ENCODE measurements around the gene ATRN. TPM values are rescaled to one million over a fixed set of nuclear protein-coding genes. Genes with fewer than 3 reads are reported as not detected.

Gene ATRN
- total RNA-seq, 1 donor from 2014 or later, result 30.6 TPM

- no peak for DNase-seq (ENCODE audit: low read depth)
- Histone ChIP-seq H3K36me3 (ENCODE audit: control insufficient read depth, insufficient read depth, low read length) (no peaks in the 10 kb centered on the region), H3K27me3 (ENCODE audit: control insufficient read depth, insufficient read depth, low read length) (peaks cover 61% of the 10 kb centered on the region), H3K4me3 (ENCODE audit: low read depth, low read length) (no peak overlapping the region)
- no peak for TF ChIP-seq CTCF (IDR thresholded peaks at IDR 0.05; ENCODE audit: insufficient read depth, low read length, poor library complexity, severe bottlenecking)
These were observed 190.4 kb downstream of the ATRN start for GRCh38 chr20:3661060-3661813.

GRCh38 chr20:3661814-3662665 is 191.2 kb downstream of the ATRN start:
- DNase-seq (ENCODE audit: low read depth), result no peak
- Histone ChIP-seq H3K27me3 (ENCODE audit: control insufficient read depth, insufficient read depth, low read length) (peaks cover 62% of the 10 kb centered on the region), H3K36me3 (ENCODE audit: control insufficient read depth, insufficient read depth, low read length) (no peaks in the 10 kb centered on the region), H3K4me3 (ENCODE audit: low read depth, low read length) (no peak overlapping the region)
- TF ChIP-seq CTCF (IDR thresholded peaks at IDR 0.05; ENCODE audit: insufficient read depth, low read length, poor library complexity, severe bottlenecking), result no peak

GRCh38 chr20:3663031-3663701 is 192.3 kb downstream of the ATRN start, which contains the start of gene GFRA4:
TSS of gene GFRA4 (minus strand) at chr20:3663399. CDS start at chr20:3663399, 0 bp downstream.
- DNase-seq (ENCODE audit: low read depth), result no peak
- Histone ChIP-seq H3K4me3 (ENCODE audit: low read depth, low read length) (no peak within 1 kb of the TSS), H3K36me3 (ENCODE audit: control insufficient read depth, insufficient read depth, low read length) (no peaks in the 10 kb centered on the region), H3K27me3 (ENCODE audit: control insufficient read depth, insufficient read depth, low read length) (peaks cover 54% of the 10 kb centered on the region)
- TF ChIP-seq CTCF (IDR thresholded peaks at IDR 0.05; ENCODE audit: insufficient read depth, low read length, poor library complexity, severe bottlenecking), result no peak

GRCh38 chr20:3663858-3664257 is 193.0 kb downstream of the ATRN start:
- Histone ChIP-seq H3K36me3 (ENCODE audit: control insufficient read depth, insufficient read depth, low read length) (no peaks in the 10 kb centered on the region), H3K27me3 (ENCODE audit: control insufficient read depth, insufficient read depth, low read length) (peaks cover 50% of the 10 kb centered on the region), H3K4me3 (ENCODE audit: low read depth, low read length) (no peak overlapping the region)
- DNase-seq (ENCODE audit: low read depth), result no peak
- TF ChIP-seq CTCF (IDR thresholded peaks at IDR 0.05; ENCODE audit: insufficient read depth, low read length, poor library complexity, severe bottlenecking), result no peak

GRCh38 chr20:3667434-3668037 is 196.7 kb downstream of the ATRN start:
- TF ChIP-seq CTCF (IDR thresholded peaks at IDR 0.05; ENCODE audit: insufficient read depth, low read length, poor library complexity, severe bottlenecking), result no peak
- Histone ChIP-seq H3K36me3 (ENCODE audit: control insufficient read depth, insufficient read depth, low read length) (no peaks in the 10 kb centered on the region), H3K27me3 (ENCODE audit: control insufficient read depth, insufficient read depth, low read length) (peaks cover 40% of the 10 kb centered on the region), H3K4me3 (ENCODE audit: low read depth, low read length) (no peak overlapping the region)
- no peak for DNase-seq (ENCODE audit: low read depth)

All from kidney epithelial cell (primary cell).